H7 (cell line): Measurements from ENCODE around the gene BAG5. TPM values are rescaled to one million over a fixed set of nuclear protein-coding genes. Genes with fewer than 3 reads are reported as not detected.
"Not testable (repeated sequence)": the region's sequence is repeated elsewhere in the genome, so short reads cannot be mapped to it uniquely, and the experiment has no call there.

Experiments used
- DNase-seq: peaks from one replicate; pipeline ENCODE4 v3.0.0; 2012
- H3K27me3 ChIP-seq: 2 replicates; pipeline ENCODE4 v1.6.0; 2011; ENCODE audit warnings: mild to moderate bottlenecking, low read length; ENCODE audit not compliant: control insufficient read depth, insufficient read depth
- H3K36me3 ChIP-seq: replicated peaks from 2 replicates; pipeline ENCODE4 v1.5.1; 2011; ENCODE audit warnings: low read length; ENCODE audit not compliant: control insufficient read depth, insufficient read depth
- H3K4me3 ChIP-seq: 2 replicates; pipeline ENCODE4 v1.5.1; 2011; ENCODE audit warnings: low read depth, mild to moderate bottlenecking, control low read depth, low read length, moderate library complexity; ENCODE audit not compliant: insufficient read depth
- total RNA-seq: library from RNA; depleted of rRNA; stranded (reverse); fragments of >200 nt; shearing (Covaris generic); gene quantifications from 2 replicates; pipeline ENCODE4 v1.2.3, GENCODE V29; 2014

BAG5 gene
- total RNA-seq, 1 experiment from 2014 or later: 17.7 TPM

- Histone ChIP-seq H3K36me3 (no peaks in the 10 kb centered on the region; the same call in 1 of the 2 replicates), H3K27me3 (peaks cover 9% of the 10 kb centered on the region), H3K4me3 (peak within 1 kb of the TSS; percentile 90)
- peak; percentile 100 for DNase-seq
Measured at GRCh38 chr14:103528587-103529382, 33.7 kb downstream of the BAG5 start, which contains the start of gene TRMT61A. Gene TRMT61A, plus strand, starts transcription at chr14:103529196. Its CDS starts 783 bp downstream, at chr14:103529979.

- H3K36me3 ChIP-seq: no peaks in the 10 kb centered on the region; the same call in 1 of the 2 replicates
- peaks cover 15% of the 10 kb centered on the region for H3K27me3 ChIP-seq
- peak overlapping the region; percentile 90 for H3K4me3 ChIP-seq
- DNase-seq: no peak
Measured at GRCh38 chr14:103528146-103528586, 34.3 kb downstream of the BAG5 start.

GRCh38 chr14:103527408-103528145 is 34.9 kb downstream of the BAG5 start:
- Histone ChIP-seq H3K27me3 (peaks cover 15% of the 10 kb centered on the region), H3K36me3 (no peaks in the 10 kb centered on the region; the same call in 1 of the 2 replicates), H3K4me3 (no peak overlapping the region)
- no peak for DNase-seq

GRCh38 chr14:103526914-103527248 is 35.6 kb downstream of the BAG5 start:
- Histone ChIP-seq H3K36me3 (no peaks in the 10 kb centered on the region; the same call in 1 of the 2 replicates), H3K27me3 (peaks cover 15% of the 10 kb centered on the region), H3K4me3 (no peak overlapping the region)
- no peak for DNase-seq

GRCh38 chr14:103526247-103526913 is 36.1 kb downstream of the BAG5 start:
- no peak overlapping the region for H3K4me3 ChIP-seq
- no peaks in the 10 kb centered on the region; the same call in 1 of the 2 replicates for H3K36me3 ChIP-seq
- DNase-seq: no peak
- peaks cover 15% of the 10 kb centered on the region for H3K27me3 ChIP-seq

- peaks cover 15% of the 10 kb centered on the region for H3K27me3 ChIP-seq
- not testable (repeated sequence) for H3K4me3 ChIP-seq, DNase-seq, H3K36me3 ChIP-seq
Measured at GRCh38 chr14:103525430-103526246, 36.8 kb downstream of the BAG5 start.

- Histone ChIP-seq H3K36me3 (peaks cover 9% of the 10 kb centered on the region), H3K4me3 (no peak overlapping the region), H3K27me3 (peaks cover 15% of the 10 kb centered on the region)
- peak; percentile 69 for DNase-seq
Measured at GRCh38 chr14:103524002-103524935, 38.2 kb downstream of the BAG5 start.

GRCh38 chr14:103523575-103523954 is 38.9 kb downstream of the BAG5 start:
- Histone ChIP-seq H3K36me3 (peaks cover 10% of the 10 kb centered on the region), H3K27me3 (peaks cover 15% of the 10 kb centered on the region), H3K4me3 (no peak overlapping the region)
- DNase-seq: peak; percentile 78

- H3K36me3 ChIP-seq: peaks cover 10% of the 10 kb centered on the region
- peak; percentile 96 for DNase-seq
Measured at GRCh38 chr14:103522649-103523574, 39.5 kb downstream of the BAG5 start, which contains the start of gene CKB. Gene CKB, minus strand, starts transcription at chr14:103522830. Its CDS starts 337 bp downstream, at chr14:103522493.

GRCh38 chr14:103521951-103522563 is 40.4 kb downstream of the BAG5 start:
- Histone ChIP-seq H3K27me3 (peaks cover 15% of the 10 kb centered on the region), H3K4me3 (peak overlapping the region; percentile 88), H3K36me3 (peaks cover 10% of the 10 kb centered on the region)
- peak; percentile 91 for DNase-seq

More at GRCh38 chr14:103522649-103523574, 39.5 kb downstream of the BAG5 start, which contains the start of gene CKB:
- H3K4me3 ChIP-seq: peak within 1 kb of the TSS; percentile 88
- H3K27me3 ChIP-seq: peaks cover 15% of the 10 kb centered on the region

GRCh38 chr14:103521438-103521950 is 41.0 kb downstream of the BAG5 start:
- peaks cover 10% of the 10 kb centered on the region for H3K36me3 ChIP-seq
- peak overlapping the region; percentile 88 for H3K4me3 ChIP-seq
- DNase-seq: no peak
- peaks cover 15% of the 10 kb centered on the region for H3K27me3 ChIP-seq
